Measurements from ENCODE around the gene TTC4.
"Not testable (repeated sequence)": the region's sequence is repeated elsewhere in the genome, so short reads cannot be mapped to it uniquely, and the experiment has no call there.

The TTC4 gene

GRCh38 chr1:54767526-54767925, 51.9 kb downstream of the TTC4 start:
- POLR2A ChIA-PET, result no interaction called here
- no peak for TF ChIP-seq CTCF (IDR thresholded peaks at IDR 0.05; ENCODE audit: control extremely low read depth, extremely low read depth, low read depth, missing control alignments)
- CTCF ChIA-PET, result interaction anchor here (2.4 to 4.3 kb wide), 2 partner anchors 14 to 33 kb away, joined by 5 to 14 read pairs; partner anchors contain the start of gene TTC22
- DNase-seq (ENCODE audit: extremely low spot score), result no peak

GRCh38 chr1:54768093-54768492, 52.4 kb downstream of the TTC4 start:
- no peak for DNase-seq (ENCODE audit: extremely low spot score)
- ChIA-PET CTCF (interaction anchor here (2.4 to 4.3 kb wide), 2 partner anchors 13 to 33 kb away, joined by 5 to 14 read pairs; partner anchors contain the start of gene TTC22), POLR2A (no interaction called here)
- TF ChIP-seq CTCF (IDR thresholded peaks at IDR 0.05; ENCODE audit: control extremely low read depth, extremely low read depth, low read depth, missing control alignments), result no peak

- POLR2A ChIA-PET, result no interaction called here
- no peak for TF ChIP-seq CTCF (IDR thresholded peaks at IDR 0.05; ENCODE audit: control extremely low read depth, extremely low read depth, low read depth, missing control alignments)
- CTCF ChIA-PET, result no interaction called here
- no peak for DNase-seq (ENCODE audit: extremely low spot score)
Measured at GRCh38 chr1:54772951-54773350, 57.3 kb downstream of the TTC4 start.

- ChIA-PET POLR2A (no interaction called here), CTCF (no interaction called here)
- TF ChIP-seq CTCF (IDR thresholded peaks at IDR 0.05; ENCODE audit: control extremely low read depth, extremely low read depth, low read depth, missing control alignments), result no peak
- DNase-seq (ENCODE audit: extremely low spot score), result no peak
Measured at GRCh38 chr1:54774820-54775498, 59.3 kb downstream of the TTC4 start.

- POLR2A ChIA-PET, result not testable (repeated sequence)
- CTCF ChIA-PET, result interaction anchor here (0.9 kb wide), 1 partner anchor 25 kb away, joined by 5 read pairs; the partner anchor contains the start of gene TTC22
Measured at GRCh38 chr1:54775828-54776721, 60.4 kb downstream of the TTC4 start.

GRCh38 chr1:54777011-54777410, 61.4 kb downstream of the TTC4 start:
- ChIA-PET CTCF (no interaction called here), POLR2A (no interaction called here)
- no peak for DNase-seq (ENCODE audit: extremely low spot score)
- TF ChIP-seq CTCF (IDR thresholded peaks at IDR 0.05; ENCODE audit: control extremely low read depth, extremely low read depth, low read depth, missing control alignments), result no peak

More at GRCh38 chr1:54775828-54776721, 60.4 kb downstream of the TTC4 start:
- DNase-seq (ENCODE audit: extremely low spot score), result not testable (repeated sequence)

- CTCF ChIA-PET, result no interaction called here
- DNase-seq (ENCODE audit: extremely low spot score), result no peak
- TF ChIP-seq CTCF (IDR thresholded peaks at IDR 0.05; ENCODE audit: control extremely low read depth, extremely low read depth, low read depth, missing control alignments), result no peak
- POLR2A ChIA-PET, result no interaction called here
Measured at GRCh38 chr1:54777431-54777830, 61.8 kb downstream of the TTC4 start.

All from GM10248 (cell line).